Adrenal gland (tissue), 5 donors: ENCODE data around the gene AFMID.

Experiments used
- CTCF ChIP-seq, 6 experiments: fragments of 450-650 bp in 4 of 6; fragments of 200-600 bp in 2 of 6; sonication (generic) in 1 of 6; IDR thresholded peaks; 1 replicate in 5 of 6; 2 replicates in 1 of 6; pipeline versions ENCODE4 v1.5.1 to v1.8.0; 2016 to 2021; ENCODE audit warnings: antibody characterized with exemption in 6 of 6, mild to moderate bottlenecking in 2 of 6, moderate library complexity in 1 of 6
- POLR2A ChIP-seq, 2 donors: fragments of 450-650 bp; IDR thresholded peaks; one replicate each; pipeline ENCODE4 v1.6.1; 2017; ENCODE audit warnings: antibody characterized with exemption in 2 of 2, mild to moderate bottlenecking in 2 of 2, moderate library complexity in 1 of 2
- donor health status: DM: no; HTN: no; CAD: no.

GRCh38 chr17:78179372-78179771 is 7.8 kb upstream of the AFMID start:
- TF ChIP-seq CTCF (IDR thresholded peaks at IDR 0.05) (no peak), POLR2A (IDR thresholded peaks at IDR 0.05) (no peak)
